ENCODE measurements around the gene ITGA4.

The ITGA4 gene

DNA sequence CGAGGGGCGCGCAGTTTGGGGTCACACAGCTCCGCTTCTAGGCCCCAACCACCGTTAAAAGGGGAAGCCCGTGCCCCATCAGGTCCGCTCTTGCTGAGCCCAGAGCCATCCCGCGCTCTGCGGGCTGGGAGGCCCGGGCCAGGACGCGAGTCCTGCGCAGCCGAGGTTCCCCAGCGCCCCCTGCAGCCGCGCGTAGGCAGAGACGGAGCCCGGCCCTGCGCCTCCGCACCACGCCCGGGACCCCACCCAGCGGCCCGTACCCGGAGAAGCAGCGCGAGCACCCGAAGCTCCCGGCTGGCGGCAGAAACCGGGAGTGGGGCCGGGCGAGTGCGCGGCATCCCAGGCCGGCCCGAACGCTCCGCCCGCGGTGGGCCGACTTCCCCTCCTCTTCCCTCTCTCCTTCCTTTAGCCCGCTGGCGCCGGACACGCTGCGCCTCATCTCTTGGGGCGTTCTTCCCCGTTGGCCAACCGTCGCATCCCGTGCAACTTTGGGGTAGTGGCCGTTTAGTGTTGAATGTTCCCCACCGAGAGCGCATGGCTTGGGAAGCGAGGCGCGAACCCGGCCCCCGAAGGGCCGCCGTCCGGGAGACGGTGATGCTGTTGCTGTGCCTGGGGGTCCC lies at the start of gene ITGA4:
Gene ITGA4 (plus strand): TSS at position 266 of the 620 bp plus-strand sequence. CDS start 269 bp downstream, at position 535.
- Histone ChIP-seq H3K27ac (ENCODE audit: low read depth, low read length) (no peak within 1 kb of the TSS), H3K27me3 (ENCODE audit: control insufficient read depth in 5 of 5, insufficient read depth in 4 of 5, low read length in 5 of 5) (peaks cover 4 to 13% (median 8%) of the 10 kb centered on the region in 5 donors), H3K4me3 (ENCODE audit: low read depth in 1 of 5, low read length in 5 of 5) (peak within 1 kb of the TSS; percentile 63 to 76 (median 68)), H3K9me3 (ENCODE audit: control insufficient read depth in 5 of 5, low read length in 5 of 5) (no peaks in the 10 kb centered on the region), H3K9ac (ENCODE audit: low read length in 5 of 5) (peak within 1 kb of the TSS in 4 of 5 donors; percentile 37 to 61 (median 46)), H3K36me3 (ENCODE audit: control insufficient read depth in 5 of 5, insufficient read depth in 5 of 5, low read length in 5 of 5) (no peaks in the 10 kb centered on the region), H3K4me1 (ENCODE audit: control insufficient read depth in 5 of 5, insufficient read depth in 5 of 5, low read length in 5 of 5) (peaks cover 0 to 28% (median 17%) of the 10 kb centered on the region in 5 donors)

- Histone ChIP-seq H3K4me1 (ENCODE audit: control insufficient read depth in 5 of 5, insufficient read depth in 5 of 5, low read length in 5 of 5) (no peaks in the 10 kb centered on the region), H3K27me3 (ENCODE audit: control insufficient read depth in 5 of 5, insufficient read depth in 4 of 5, low read length in 5 of 5) (no peaks in the 10 kb centered on the region)
These were observed 48.3 kb upstream of the ITGA4 start for GRCh38 chr2:181408861-181409260.

DNA sequence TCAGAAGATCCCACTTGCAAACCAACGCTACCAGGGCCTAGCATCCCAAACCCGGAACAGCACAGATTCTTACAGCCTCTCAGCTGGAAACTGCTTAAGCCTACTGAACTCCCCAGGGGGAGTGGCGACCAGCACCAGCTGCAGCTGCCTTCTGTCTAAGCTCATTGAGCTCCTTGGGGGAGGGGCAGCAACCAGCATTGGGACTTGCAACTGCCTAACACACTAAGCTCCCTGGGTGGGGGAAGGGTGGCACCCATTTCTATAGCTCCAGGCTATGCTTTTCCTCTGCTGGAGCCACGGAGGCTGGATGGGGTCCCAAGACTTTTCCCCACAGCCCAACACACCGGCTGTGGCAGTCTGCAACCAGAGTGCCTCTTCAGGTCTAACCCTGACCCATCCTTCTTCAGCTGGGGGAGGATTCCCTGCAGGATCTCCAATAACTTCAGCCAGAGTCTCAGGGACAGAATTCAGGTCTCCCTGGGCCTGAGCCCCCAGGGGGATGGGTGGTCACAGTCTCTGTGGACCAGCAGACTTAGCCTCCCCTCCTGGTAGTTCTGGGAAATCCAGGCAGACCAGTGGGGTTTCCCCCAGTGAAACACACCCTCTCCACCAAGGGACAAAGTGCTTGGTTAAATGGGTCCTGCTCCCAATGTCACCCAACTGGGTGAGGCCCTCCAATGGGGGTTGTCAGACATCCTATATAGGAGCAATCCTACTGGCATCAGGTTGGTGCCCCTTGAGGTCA lies 45.9 kb upstream of the ITGA4 start:
- Histone ChIP-seq H3K27ac (ENCODE audit: low read depth, low read length) (no peak overlapping the region), H3K27me3 (ENCODE audit: control insufficient read depth in 5 of 5, insufficient read depth in 4 of 5, low read length in 5 of 5) (no peaks in the 10 kb centered on the region), H3K9ac (ENCODE audit: low read length in 5 of 5) (no peak overlapping the region), H3K4me1 (ENCODE audit: control insufficient read depth in 5 of 5, insufficient read depth in 5 of 5, low read length in 5 of 5) (no peaks in the 10 kb centered on the region), H3K36me3 (ENCODE audit: control insufficient read depth in 5 of 5, insufficient read depth in 5 of 5, low read length in 5 of 5) (no peaks in the 10 kb centered on the region), H3K4me3 (ENCODE audit: low read depth in 1 of 5, low read length in 5 of 5) (no peak overlapping the region), H3K9me3 (ENCODE audit: control insufficient read depth in 5 of 5, low read length in 5 of 5) (peaks cover 0 to 3% (median 0%) of the 10 kb centered on the region in 5 donors)

More at GRCh38 chr2:181408861-181409260, 48.3 kb upstream of the ITGA4 start:
- no peaks in the 10 kb centered on the region for H3K36me3 ChIP-seq (ENCODE audit: control insufficient read depth in 5 of 5, insufficient read depth in 5 of 5, low read length in 5 of 5)
- H3K9ac ChIP-seq (ENCODE audit: low read length in 5 of 5) = no peak overlapping the region
- H3K4me3 ChIP-seq (ENCODE audit: low read depth in 1 of 5, low read length in 5 of 5) = no peak overlapping the region
- peaks cover 0 to 3% (median 0%) of the 10 kb centered on the region in 5 donors for H3K9me3 ChIP-seq (ENCODE audit: control insufficient read depth in 5 of 5, low read length in 5 of 5)
- H3K27ac ChIP-seq (ENCODE audit: low read depth, low read length) = no peak overlapping the region

DNA sequence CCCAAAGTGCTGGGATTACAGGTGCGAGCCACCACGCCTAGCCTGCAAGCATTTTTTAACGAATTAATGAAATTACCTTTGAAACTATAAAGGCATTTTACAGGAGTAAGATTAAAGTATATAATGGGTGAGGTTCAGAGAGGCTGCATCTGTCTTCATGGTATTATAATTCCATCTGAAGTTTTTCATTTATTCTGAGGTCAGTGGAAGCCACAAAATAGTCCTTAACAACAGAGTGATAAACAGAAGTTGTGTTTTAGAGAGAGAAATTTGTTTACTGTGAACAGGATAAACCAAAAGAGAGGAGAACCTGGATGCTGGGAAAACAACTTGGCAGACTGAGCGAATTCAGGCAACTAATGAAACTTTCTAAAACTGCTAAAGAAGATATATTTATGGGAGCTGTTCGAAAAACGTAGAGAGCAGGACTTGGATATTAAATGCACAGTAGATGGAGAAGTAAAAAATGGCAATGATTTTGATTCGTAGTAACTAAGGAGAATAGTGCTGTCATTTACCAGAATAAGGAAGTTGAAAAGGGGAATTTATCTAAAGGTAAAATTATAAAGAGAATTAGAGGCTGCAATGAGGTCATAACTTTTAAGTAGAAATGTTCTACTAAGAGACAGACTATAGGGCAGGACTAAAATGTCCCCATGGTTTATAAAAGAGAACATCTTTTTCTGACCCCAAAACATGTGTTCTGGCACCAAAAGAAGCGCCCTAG lies 37.9 kb upstream of the ITGA4 start:
- H3K4me1 ChIP-seq (ENCODE audit: control insufficient read depth in 5 of 5, insufficient read depth in 5 of 5, low read length in 5 of 5) = no peaks in the 10 kb centered on the region
- H3K27ac ChIP-seq (ENCODE audit: low read depth, low read length) = no peak overlapping the region
- H3K9me3 ChIP-seq (ENCODE audit: control insufficient read depth in 5 of 5, low read length in 5 of 5) = peaks cover 0 to 2% (median 0%) of the 10 kb centered on the region in 5 donors
- H3K27me3 ChIP-seq (ENCODE audit: control insufficient read depth in 5 of 5, insufficient read depth in 4 of 5, low read length in 5 of 5) = no peaks in the 10 kb centered on the region
- H3K9ac ChIP-seq (ENCODE audit: low read length in 5 of 5) = no peak overlapping the region
- H3K4me3 ChIP-seq (ENCODE audit: low read depth in 1 of 5, low read length in 5 of 5) = no peak overlapping the region
- no peaks in the 10 kb centered on the region for H3K36me3 ChIP-seq (ENCODE audit: control insufficient read depth in 5 of 5, insufficient read depth in 5 of 5, low read length in 5 of 5)

DNA sequence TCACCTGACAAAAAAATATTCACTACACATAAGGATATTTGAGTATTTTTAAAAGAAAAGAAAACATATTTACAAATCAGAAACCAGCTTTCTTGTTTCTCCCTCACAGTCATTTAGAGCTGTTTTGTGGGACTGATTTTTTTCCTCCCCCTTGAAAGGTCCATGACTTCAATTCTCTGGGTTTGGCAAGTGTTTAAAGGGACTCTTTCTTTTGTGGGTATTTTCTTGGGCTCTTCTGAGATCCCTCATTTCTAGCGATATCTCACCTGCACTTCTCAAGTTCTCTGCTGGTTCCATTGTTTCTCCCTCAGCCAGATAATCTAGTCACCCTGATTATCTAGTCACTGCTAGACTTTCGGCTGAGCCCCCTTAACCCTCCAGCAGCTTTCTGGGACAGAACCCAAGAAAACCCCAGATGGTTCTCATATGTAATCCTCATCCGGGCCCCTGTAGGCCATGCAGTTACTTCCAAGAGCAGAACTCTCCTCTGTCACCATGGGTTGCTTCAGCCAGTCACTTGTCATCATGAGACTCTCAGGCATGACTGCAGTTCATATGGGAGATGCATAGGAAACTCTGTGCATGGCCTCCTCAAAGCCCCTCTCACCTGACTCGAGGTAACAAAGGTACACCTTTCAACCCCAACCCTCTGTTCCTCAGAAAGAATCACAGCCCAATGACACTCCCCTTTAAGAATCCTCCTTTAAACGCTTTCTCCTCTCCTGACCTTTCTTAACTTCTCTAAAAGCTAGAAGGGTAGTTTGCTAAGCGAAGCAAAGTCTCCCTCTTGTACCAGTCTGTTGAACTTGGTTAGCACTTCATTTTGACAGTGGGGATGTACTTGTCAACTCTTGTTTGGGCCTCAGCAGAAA lies 36.7 kb upstream of the ITGA4 start:
- no peaks in the 10 kb centered on the region for H3K36me3 ChIP-seq (ENCODE audit: control insufficient read depth in 5 of 5, insufficient read depth in 5 of 5, low read length in 5 of 5)
- no peaks in the 10 kb centered on the region for H3K4me1 ChIP-seq (ENCODE audit: control insufficient read depth in 5 of 5, insufficient read depth in 5 of 5, low read length in 5 of 5)
- H3K4me3 ChIP-seq (ENCODE audit: low read depth in 1 of 5, low read length in 5 of 5) = no peak overlapping the region
- no peak overlapping the region for H3K27ac ChIP-seq (ENCODE audit: low read depth, low read length)
- H3K27me3 ChIP-seq (ENCODE audit: control insufficient read depth in 5 of 5, insufficient read depth in 4 of 5, low read length in 5 of 5) = no peaks in the 10 kb centered on the region
- H3K9ac ChIP-seq (ENCODE audit: low read length in 5 of 5) = no peak overlapping the region
- peaks cover 0 to 2% (median 0%) of the 10 kb centered on the region in 5 donors for H3K9me3 ChIP-seq (ENCODE audit: control insufficient read depth in 5 of 5, low read length in 5 of 5)

DNA sequence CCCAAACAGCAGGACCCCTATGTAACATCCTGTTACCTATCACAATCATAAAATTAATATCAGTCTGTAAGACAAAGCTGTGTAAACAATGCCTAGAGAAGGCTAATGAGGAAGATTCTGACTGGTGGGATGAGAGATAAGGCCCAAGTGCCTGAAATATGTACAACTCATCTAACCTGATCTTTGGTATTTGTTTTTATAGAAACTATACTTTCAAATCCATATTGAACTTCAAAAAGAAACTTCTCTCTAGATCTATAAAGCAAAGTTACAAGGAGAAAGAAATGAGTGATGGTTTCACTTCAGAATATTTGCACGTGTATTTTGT lies 36.1 kb upstream of the ITGA4 start:
- no peaks in the 10 kb centered on the region for H3K4me1 ChIP-seq (ENCODE audit: control insufficient read depth in 5 of 5, insufficient read depth in 5 of 5, low read length in 5 of 5)
- no peak overlapping the region for H3K4me3 ChIP-seq (ENCODE audit: low read depth in 1 of 5, low read length in 5 of 5)
- H3K27me3 ChIP-seq (ENCODE audit: control insufficient read depth in 5 of 5, insufficient read depth in 4 of 5, low read length in 5 of 5) = no peaks in the 10 kb centered on the region
- H3K9ac ChIP-seq (ENCODE audit: low read length in 5 of 5) = no peak overlapping the region
- no peak overlapping the region for H3K27ac ChIP-seq (ENCODE audit: low read depth, low read length)
- no peaks in the 10 kb centered on the region for H3K9me3 ChIP-seq (ENCODE audit: control insufficient read depth in 5 of 5, low read length in 5 of 5)
- no peaks in the 10 kb centered on the region for H3K36me3 ChIP-seq (ENCODE audit: control insufficient read depth in 5 of 5, insufficient read depth in 5 of 5, low read length in 5 of 5)

- Histone ChIP-seq H3K4me1 (ENCODE audit: control insufficient read depth in 5 of 5, insufficient read depth in 5 of 5, low read length in 5 of 5) (no peaks in the 10 kb centered on the region), H3K27me3 (ENCODE audit: control insufficient read depth in 5 of 5, insufficient read depth in 4 of 5, low read length in 5 of 5) (no peaks in the 10 kb centered on the region), H3K36me3 (ENCODE audit: control insufficient read depth in 5 of 5, insufficient read depth in 5 of 5, low read length in 5 of 5) (no peaks in the 10 kb centered on the region), H3K9me3 (ENCODE audit: control insufficient read depth in 5 of 5, low read length in 5 of 5) (no peaks in the 10 kb centered on the region), H3K27ac (ENCODE audit: low read depth, low read length) (no peak overlapping the region), H3K4me3 (ENCODE audit: low read depth in 1 of 5, low read length in 5 of 5) (no peak overlapping the region), H3K9ac (ENCODE audit: low read length in 5 of 5) (no peak overlapping the region)
These were observed 35.7 kb upstream of the ITGA4 start for GRCh38 chr2:181421464-181421863.

DNA sequence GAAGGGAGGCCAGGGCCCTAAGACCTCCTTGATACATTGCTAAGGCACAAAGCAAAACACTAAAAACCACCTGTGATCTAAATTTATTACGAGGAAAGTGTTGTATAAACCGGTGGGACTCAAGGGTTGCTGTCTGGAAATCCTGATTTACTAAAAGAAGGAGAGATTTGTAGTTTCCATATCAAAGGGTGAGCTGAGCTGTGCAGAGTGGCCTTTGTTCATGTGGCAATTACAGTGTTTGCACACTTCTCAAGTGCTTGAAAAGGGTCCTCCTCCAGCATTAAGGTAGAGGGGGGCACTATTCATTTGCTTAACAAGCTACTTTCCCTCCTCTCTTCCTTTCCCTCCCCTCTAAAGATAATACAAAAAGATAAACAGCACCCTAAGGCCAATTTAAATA lies 30.5 kb upstream of the ITGA4 start:
- no peaks in the 10 kb centered on the region for H3K27me3 ChIP-seq (ENCODE audit: control insufficient read depth in 5 of 5, insufficient read depth in 4 of 5, low read length in 5 of 5)
- H3K9me3 ChIP-seq (ENCODE audit: control insufficient read depth in 5 of 5, low read length in 5 of 5) = no peaks in the 10 kb centered on the region
- H3K36me3 ChIP-seq (ENCODE audit: control insufficient read depth in 5 of 5, insufficient read depth in 5 of 5, low read length in 5 of 5) = no peaks in the 10 kb centered on the region
- no peaks in the 10 kb centered on the region for H3K4me1 ChIP-seq (ENCODE audit: control insufficient read depth in 5 of 5, insufficient read depth in 5 of 5, low read length in 5 of 5)
- H3K27ac ChIP-seq (ENCODE audit: low read depth, low read length) = no peak overlapping the region
- H3K9ac ChIP-seq (ENCODE audit: low read length in 5 of 5) = no peak overlapping the region
- no peak overlapping the region for H3K4me3 ChIP-seq (ENCODE audit: low read depth in 1 of 5, low read length in 5 of 5)

DNA sequence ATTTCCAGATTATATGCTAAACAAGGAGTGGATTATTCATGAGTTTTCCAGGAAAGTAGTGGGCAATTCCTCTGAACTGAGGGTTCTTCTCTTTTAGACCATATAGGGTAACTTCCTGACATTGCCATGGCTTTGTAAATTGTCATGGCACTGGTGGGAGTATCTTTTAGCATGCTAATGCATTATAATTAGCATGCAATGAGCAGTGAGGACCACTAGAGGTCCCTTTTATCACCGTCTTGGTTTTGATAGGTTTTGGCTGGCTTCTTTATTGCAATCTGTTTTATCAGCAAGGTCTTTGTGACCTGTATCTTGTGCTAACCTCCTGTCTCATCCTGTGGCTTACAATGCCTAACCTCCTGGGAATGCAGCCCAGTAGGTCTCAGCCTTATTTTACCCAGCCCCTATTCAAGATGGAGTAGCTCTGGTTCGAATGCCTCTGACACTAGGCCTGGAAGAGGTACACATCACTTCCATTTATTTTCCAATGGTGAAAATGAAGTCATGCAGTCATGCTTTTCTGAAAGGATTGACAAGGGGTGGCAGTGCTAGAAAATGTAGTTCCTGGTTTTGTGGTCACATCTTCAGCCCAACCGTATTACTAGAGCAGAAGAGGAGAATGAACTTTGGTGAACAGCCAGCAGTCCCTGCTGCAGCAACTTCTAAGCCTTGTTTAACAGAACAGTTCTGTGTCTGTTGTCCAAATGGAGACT lies 26.6 kb upstream of the ITGA4 start:
- H3K36me3 ChIP-seq (ENCODE audit: control insufficient read depth in 5 of 5, insufficient read depth in 5 of 5, low read length in 5 of 5) = no peaks in the 10 kb centered on the region
- no peaks in the 10 kb centered on the region for H3K27me3 ChIP-seq (ENCODE audit: control insufficient read depth in 5 of 5, insufficient read depth in 4 of 5, low read length in 5 of 5)
- H3K4me1 ChIP-seq (ENCODE audit: control insufficient read depth in 5 of 5, insufficient read depth in 5 of 5, low read length in 5 of 5) = no peaks in the 10 kb centered on the region
- H3K4me3 ChIP-seq (ENCODE audit: low read depth in 1 of 5, low read length in 5 of 5) = no peak overlapping the region
- H3K9ac ChIP-seq (ENCODE audit: low read length in 5 of 5) = no peak overlapping the region
- H3K9me3 ChIP-seq (ENCODE audit: control insufficient read depth in 5 of 5, low read length in 5 of 5) = no peaks in the 10 kb centered on the region
- H3K27ac ChIP-seq (ENCODE audit: low read depth, low read length) = no peak overlapping the region

Data from subcutaneous abdominal adipose tissue (tissue), 5 donors.